ENCODE data around the gene SPEG. TPM values are rescaled to one million over a fixed set of nuclear protein-coding genes. Genes with fewer than 3 reads are reported as not detected.

Gene SPEG
- total and polyA plus RNA-seq, 2 of the 13 experiments (the other 11 are each of a cell fraction or from before 2014, with no cell fraction given): 0.18 to 0.24 TPM

GRCh38 chr2:219530048-219530963 lies 95.7 kb downstream of the SPEG start (continued):
- TF ChIP-seq ZNF775 (CRISPR knock-in tag; IDR thresholded peaks at IDR 0.05; ENCODE audit: borderline replicate concordance) (no peak), YEATS4 (CRISPR knock-in tag; IDR thresholded peaks at IDR 0.05; ENCODE audit: borderline replicate concordance) (no peak), BATF2 (CRISPR knock-in tag; IDR thresholded peaks at IDR 0.05) (no peak), NFYB (CRISPR knock-in tag; IDR thresholded peaks at IDR 0.05) (no peak), ZNF280D (CRISPR knock-in tag; IDR thresholded peaks at IDR 0.05) (no peak), ZNF343 (CRISPR knock-in tag; IDR thresholded peaks at IDR 0.05) (peak; percentile 100), RELA (CRISPR knock-in tag; IDR thresholded peaks at IDR 0.05) (peak; percentile 63; the same call in 1 of the 2 replicates), GZF1 (CRISPR knock-in tag; IDR thresholded peaks at IDR 0.05) (no peak), ZBTB44 (CRISPR knock-in tag; IDR thresholded peaks at IDR 0.05) (no peak), ZNF256 (CRISPR knock-in tag; conservative IDR thresholded peaks at IDR 0.05) (0 out of 2 replicates have a peak, but pooled peaks have one; percentile 16), ZNF572 (CRISPR knock-in tag; IDR thresholded peaks at IDR 0.05) (peak; percentile 59; the same call in 1 of the 2 replicates), NFAT5 (CRISPR knock-in tag; IDR thresholded peaks at IDR 0.05) (no peak), THAP9 (CRISPR knock-in tag; IDR thresholded peaks at IDR 0.05; ENCODE audit: borderline replicate concordance) (peak; percentile 47; the same call in 1 of the 2 replicates), WIZ (CRISPR knock-in tag; IDR thresholded peaks at IDR 0.05) (no peak)
